Thyroid gland (tissue), 4 donors: ENCODE results near the gene CCM2. TPM values are rescaled to one million over a fixed set of nuclear protein-coding genes. Genes with fewer than 3 reads are reported as not detected.

ENCODE experiments used
- DNase-seq, 2 donors: peaks; one replicate each; pipeline ENCODE4 v3.0.0-alpha.2; 2019
- H3K27ac ChIP-seq, 3 donors: fragments of 200-600 bp; sonication (generic); 1 replicate in 2 of 3; 2 replicates in 1 of 3; pipeline ENCODE4 v1.5.1; 2016 to 2019; ENCODE audit warnings: mild to moderate bottlenecking in 1 of 3, moderate library complexity in 1 of 3
- H3K27me3 ChIP-seq: fragments of 200-600 bp; sonication (generic); one replicate; pipeline ENCODE4 v1.5.1; 2019
- H3K36me3 ChIP-seq, 2 donors: fragments of 200-600 bp; sonication (generic); one replicate each; pipeline ENCODE4 v1.5.1; 2016 to 2019
- H3K4me1 ChIP-seq, 2 donors: fragments of 200-600 bp; sonication (generic); one replicate each; pipeline ENCODE4 v1.5.1; 2017 to 2019
- H3K4me3 ChIP-seq, 3 donors: fragments of 200-600 bp; sonication (generic); replicated peaks in 1 of 3; 1 replicate in 2 of 3; 2 replicates in 1 of 3; pipeline ENCODE4 v1.5.1; 2016; ENCODE audit warnings: mild to moderate bottlenecking in 1 of 3
- H3K9me3 ChIP-seq: fragments of 200-600 bp; sonication (generic); one replicate; pipeline ENCODE4 v1.5.1; 2017
- CTCF ChIP-seq, 6 experiments: fragments of 200-600 bp in 3 of 6; fragments of 450-650 bp in 3 of 6; sonication (generic) in 3 of 6; IDR thresholded peaks; one replicate each; pipeline ENCODE4 v1.5.1; 2016 to 2019; ENCODE audit warnings: antibody characterized with exemption in 6 of 6, mild to moderate bottlenecking in 2 of 6, inconsistent platforms in 1 of 6, moderate library complexity in 1 of 6
- POLR2A ChIP-seq, 2 donors: fragments of 450-650 bp; IDR thresholded peaks; one replicate each; pipeline ENCODE4 v1.6.1; 2017; ENCODE audit warnings: antibody characterized with exemption in 2 of 2, mild to moderate bottlenecking in 2 of 2, moderate library complexity in 1 of 2
- WGBS, 2 donors: methylation state at CpG; one replicate each; pipeline ENCODE4 v1.1.5; 2017; 5-methylcytosine and 5-hydroxymethylcytosine counted together
- intact Hi-C: fragments of 100-400 bp; cut with DNase I; formaldehyde crosslinking; loops from one replicate; pipeline ENCODE4 v1.15.1; 2023
- total RNA-seq, 4 donors: library from RNA; depleted of rRNA; stranded (reverse); fragments of >200 nt; gene quantifications; one replicate each; pipeline ENCODE4 v1.2.3, GENCODE V29; 2016

CCM2 gene
- total RNA-seq, 4 donors from 2014 or later = 19.4 to 29.2 (median 24.3) TPM

GRCh38 chr7:44965441-44965903 lies 34.5 kb upstream of the CCM2 start:
- TF ChIP-seq CTCF (IDR thresholded peaks at IDR 0.05) (no peak), POLR2A (IDR thresholded peaks at IDR 0.05) (no peak)
- no peaks in the 10 kb centered on the region for H3K27me3 ChIP-seq
- no peaks in the 10 kb centered on the region for H3K36me3 ChIP-seq
- DNase-seq = no peak
- WGBS, 2 donors = 88 to 100% methylated on average over 1 to 3 of the region's 16 CpGs
- intact Hi-C loops = loop anchor here (5.0 kb wide), 1 partner anchor 172 kb away; no protein-coding TSS in a partner anchor
- H3K4me3 ChIP-seq = no peak overlapping the region
- H3K9me3 ChIP-seq = no peaks in the 10 kb centered on the region
- H3K27ac ChIP-seq = no peak overlapping the region
- peaks cover 16 to 28% of the 10 kb centered on the region in 2 donors for H3K4me1 ChIP-seq

- no peak overlapping the region for H3K4me3 ChIP-seq
- TF ChIP-seq POLR2A (IDR thresholded peaks at IDR 0.05) = no peak
- no peak for TF ChIP-seq CTCF (IDR thresholded peaks at IDR 0.05)
- intact Hi-C loops = loop anchor here (5.0 kb wide), 1 partner anchor 171 kb away; no protein-coding TSS in a partner anchor
- H3K4me1 ChIP-seq = peaks cover 16 to 28% of the 10 kb centered on the region in 2 donors
- 94 to 95% methylated on average over 18 of the region's 18 CpGs for WGBS, 2 donors
- no peaks in the 10 kb centered on the region for H3K36me3 ChIP-seq
- no peaks in the 10 kb centered on the region for H3K9me3 ChIP-seq
- no peaks in the 10 kb centered on the region for H3K27me3 ChIP-seq
- no peak for DNase-seq
- no peak overlapping the region for H3K27ac ChIP-seq
These were observed 33.9 kb upstream of the CCM2 start for GRCh38 chr7:44965937-44966730.

- DNase-seq = no peak
- Histone ChIP-seq H3K27ac (no peak overlapping the region), H3K4me1 (peaks cover 16 to 28% of the 10 kb centered on the region in 2 donors), H3K9me3 (no peaks in the 10 kb centered on the region), H3K27me3 (no peaks in the 10 kb centered on the region), H3K36me3 (no peaks in the 10 kb centered on the region), H3K4me3 (no peak overlapping the region)
- intact Hi-C loops = loop anchor here (5.0 kb wide), 1 partner anchor 170 kb away; no protein-coding TSS in a partner anchor
- TF ChIP-seq CTCF (IDR thresholded peaks at IDR 0.05) (no peak), POLR2A (IDR thresholded peaks at IDR 0.05) (no peak)
- 73 to 76% methylated on average over 9 of the region's 9 CpGs for WGBS, 2 donors
These were observed 33.1 kb upstream of the CCM2 start for GRCh38 chr7:44966731-44967538.

GRCh38 chr7:44967571-44968446 lies 32.2 kb upstream of the CCM2 start:
- no peaks in the 10 kb centered on the region for H3K9me3 ChIP-seq
- H3K27ac ChIP-seq = no peak overlapping the region
- no peaks in the 10 kb centered on the region for H3K27me3 ChIP-seq
- no peak overlapping the region for H3K4me3 ChIP-seq
- DNase-seq = peak; percentile 67
- WGBS, 2 donors = 75 to 76% methylated on average over 10 to 13 of the region's 18 CpGs
- H3K4me1 ChIP-seq = peaks cover 10 to 21% of the 10 kb centered on the region in 2 donors
- TF ChIP-seq CTCF (IDR thresholded peaks at IDR 0.05) = peak in 4 of 6 experiments; percentile 4 to 55 (median 45)
- TF ChIP-seq POLR2A (IDR thresholded peaks at IDR 0.05) = no peak
- intact Hi-C loops = loop anchor here (5.0 kb wide), 1 partner anchor 169 kb away; no protein-coding TSS in a partner anchor
- no peaks in the 10 kb centered on the region for H3K36me3 ChIP-seq
